ENCODE data around the gene CNTNAP2. TPM values are rescaled to one million over a fixed set of nuclear protein-coding genes. Genes with fewer than 3 reads are reported as not detected.
"Not testable (repeated sequence)": the region's sequence is repeated elsewhere in the genome, so short reads cannot be mapped to it uniquely, and the experiment has no call there.

The CNTNAP2 gene
- total RNA-seq, 1 experiment from 2014 or later, result 0.03 TPM

DNA sequence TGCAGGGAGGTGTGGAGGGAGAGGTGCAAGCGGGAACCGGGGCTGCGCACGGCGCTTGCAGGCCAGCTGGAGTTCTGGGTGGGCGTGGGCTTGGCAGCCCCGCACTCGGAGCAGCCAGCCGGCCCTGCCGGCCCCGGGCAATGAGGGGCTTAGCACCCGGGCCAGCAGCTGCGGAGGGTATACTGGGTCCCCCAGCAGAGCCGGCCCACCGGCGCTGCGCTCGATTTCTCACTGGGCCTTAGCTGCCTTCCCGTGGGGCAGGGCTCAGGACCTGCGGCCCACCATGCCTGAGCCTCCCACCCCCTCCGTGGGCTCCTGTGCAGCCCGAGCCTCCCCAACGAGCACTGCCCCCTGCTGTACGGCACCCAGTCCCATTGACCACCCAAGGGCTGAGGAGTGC lies 2309.8 kb downstream of the CNTNAP2 start:
- DNase-seq (ENCODE audit: low spot score), result not testable (repeated sequence)

GRCh38 chr7:148430690-148431089 lies 2314.1 kb downstream of the CNTNAP2 start:
- not testable (repeated sequence) for DNase-seq (ENCODE audit: low spot score)

- no peak for DNase-seq (ENCODE audit: low spot score)
These were observed 2317.1 kb downstream of the CNTNAP2 start for GRCh38 chr7:148433521-148434180.

DNA sequence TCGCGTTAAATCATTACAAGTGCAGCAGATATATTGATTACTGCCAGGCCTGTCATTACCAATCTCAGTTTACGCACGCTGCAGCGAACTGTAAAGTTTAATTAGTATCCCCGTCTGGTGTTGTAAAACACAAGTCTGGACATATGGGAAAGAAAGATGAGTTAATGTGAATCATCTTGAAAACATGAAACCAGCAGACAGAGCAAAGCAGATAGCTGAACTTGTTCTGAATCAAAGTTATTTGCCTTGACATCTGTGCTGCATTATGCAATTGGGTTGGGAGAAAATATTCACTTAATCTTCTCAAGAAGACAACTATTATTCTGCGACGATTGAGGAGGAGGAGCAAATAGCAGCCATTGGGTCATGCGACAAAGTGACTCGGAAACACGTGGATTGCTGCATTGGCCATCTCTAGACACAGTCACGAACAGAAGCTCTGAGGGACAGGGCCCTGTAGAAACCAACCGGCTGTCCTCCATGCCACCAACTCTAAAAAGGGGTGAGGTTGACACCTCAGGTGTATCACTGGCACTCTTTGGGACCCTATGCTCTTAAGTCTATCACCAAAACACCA lies 2317.7 kb downstream of the CNTNAP2 start:
- no peak for DNase-seq (ENCODE audit: low spot score)

- no peak for DNase-seq (ENCODE audit: low spot score)
These were observed 2318.3 kb downstream of the CNTNAP2 start for GRCh38 chr7:148434887-148435286.

- DNase-seq (ENCODE audit: low spot score), result no peak
These were observed 2319.1 kb downstream of the CNTNAP2 start for GRCh38 chr7:148435715-148436114.

DNA sequence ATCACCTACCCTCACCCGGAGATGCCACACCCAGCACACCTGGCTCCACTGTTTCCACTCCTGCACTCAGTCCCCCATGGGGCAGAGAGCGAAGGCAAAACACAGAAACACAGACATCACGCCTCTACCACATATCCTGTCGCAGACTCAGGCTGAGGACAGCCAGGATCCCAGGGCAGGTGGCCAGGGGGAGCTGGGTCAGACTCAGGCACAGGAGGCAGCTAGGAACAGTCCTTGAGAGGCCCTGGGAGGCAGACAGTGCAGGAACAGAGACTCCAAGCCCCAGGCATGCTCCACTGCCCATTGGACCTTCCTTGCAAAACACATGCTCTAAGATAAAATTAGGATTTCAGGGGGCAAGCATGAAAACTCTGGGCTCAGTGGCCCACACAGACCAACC lies 2319.5 kb downstream of the CNTNAP2 start:
- no peak for DNase-seq (ENCODE audit: low spot score)

DNA sequence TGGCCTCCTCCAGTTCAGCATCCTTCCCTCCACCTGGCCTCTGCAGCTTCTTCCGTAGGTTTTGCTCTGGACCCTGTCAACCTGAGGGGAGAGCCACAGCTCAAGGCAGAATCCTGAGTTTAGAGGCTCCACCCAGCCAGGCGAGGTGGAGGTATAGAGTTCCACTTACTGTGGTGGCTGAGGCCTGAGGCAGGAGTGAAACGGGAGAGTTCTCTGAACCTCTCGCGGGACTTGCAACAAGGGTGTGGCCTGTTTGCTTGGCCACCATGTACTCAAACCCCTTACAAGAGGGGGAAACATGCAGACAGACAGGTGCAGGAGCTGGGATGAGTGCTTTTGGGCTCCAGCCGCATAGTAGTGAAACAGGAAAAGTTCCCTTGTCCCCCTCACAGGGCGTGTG lies 2320.0 kb downstream of the CNTNAP2 start:
- no peak for DNase-seq (ENCODE audit: low spot score)

- DNase-seq (ENCODE audit: low spot score), result no peak
These were observed 2320.4 kb downstream of the CNTNAP2 start for GRCh38 chr7:148437043-148437442.

GRCh38 chr7:148442141-148442655 lies 2325.6 kb downstream of the CNTNAP2 start:
- DNase-seq (ENCODE audit: low spot score), result no peak

DNA sequence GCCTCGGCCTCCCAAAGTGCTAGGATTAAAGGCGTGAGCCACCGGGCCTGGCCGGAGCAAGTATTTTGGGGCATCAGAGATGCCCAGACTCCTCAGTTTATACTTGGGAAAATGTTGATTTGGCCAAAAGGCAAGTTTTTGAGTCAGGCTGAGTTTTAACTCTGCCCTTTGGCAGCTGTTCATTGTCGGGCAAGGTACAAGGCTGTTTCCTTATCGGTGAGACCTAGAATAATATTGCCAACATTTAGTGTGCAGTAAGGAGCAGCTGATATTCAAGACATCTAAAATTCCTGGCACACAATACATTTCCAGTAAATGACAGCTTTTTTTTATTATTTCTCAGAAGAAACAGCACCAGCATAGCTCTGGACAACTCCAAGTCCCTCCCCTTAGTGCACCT lies 2326.3 kb downstream of the CNTNAP2 start:
- no peak for DNase-seq (ENCODE audit: low spot score)

DNA sequence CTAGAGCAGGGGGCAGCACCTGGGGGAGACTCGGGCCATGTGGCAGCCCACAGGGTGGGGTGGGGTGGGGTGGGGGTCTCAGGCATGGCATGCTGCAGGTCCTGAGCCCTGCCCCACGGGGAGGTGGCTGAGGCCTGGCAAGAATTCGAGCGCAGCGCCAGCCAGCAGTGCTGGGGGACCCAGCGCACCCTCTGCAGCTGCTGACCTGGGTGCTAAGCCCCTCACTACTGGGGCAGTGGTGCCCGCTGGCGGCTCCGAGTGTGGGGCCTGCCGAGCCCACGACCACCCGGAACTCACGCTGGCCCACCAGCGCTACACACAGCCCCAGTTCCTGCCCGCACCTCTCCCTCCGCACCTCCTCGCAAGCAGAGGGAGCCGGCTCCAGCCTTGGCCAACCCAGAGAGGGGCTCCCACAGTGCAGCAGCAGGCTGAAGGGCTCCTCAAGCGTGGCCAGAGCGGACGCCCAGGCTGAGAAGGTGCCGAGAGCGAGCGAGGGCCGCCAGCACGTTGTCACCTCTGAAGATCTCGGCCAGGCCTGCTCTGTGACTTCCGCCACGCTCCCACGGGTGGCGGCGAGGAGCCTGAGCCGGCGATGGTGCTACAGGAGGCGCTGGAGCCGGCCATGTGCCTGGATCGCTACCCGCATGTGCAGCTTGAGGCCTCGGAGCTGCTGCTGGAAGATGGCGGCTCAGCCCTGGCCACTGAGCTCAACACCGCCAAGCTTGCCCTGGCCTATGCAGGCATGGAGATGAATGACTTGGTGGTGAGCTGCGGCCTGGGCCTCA lies 2328.9 kb downstream of the CNTNAP2 start:
- no peak for DNase-seq (ENCODE audit: low spot score)

GRCh38 chr7:148447221-148447849 lies 2330.7 kb downstream of the CNTNAP2 start:
- DNase-seq (ENCODE audit: low spot score), result peak; percentile 51

DNA sequence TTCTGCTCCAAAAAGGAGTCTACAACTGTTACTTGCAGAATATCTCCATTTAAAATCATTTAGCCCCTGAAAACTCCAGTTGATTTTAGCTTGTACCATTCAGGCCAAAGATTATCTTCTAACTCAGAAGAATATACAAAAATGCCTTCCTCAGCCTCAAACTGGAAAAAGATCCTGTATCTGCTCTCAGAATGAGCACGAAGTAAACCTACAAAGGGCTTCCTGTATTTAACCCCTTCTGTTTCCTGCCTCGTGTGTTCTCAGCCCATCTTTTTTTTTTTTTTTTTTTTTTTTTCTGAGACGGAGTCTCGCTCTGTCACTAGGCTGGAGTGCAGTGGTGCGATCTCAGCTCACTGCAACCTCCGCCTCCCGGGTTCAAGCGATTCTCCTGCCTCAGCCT lies 2334.9 kb downstream of the CNTNAP2 start:
- not testable (repeated sequence) for DNase-seq (ENCODE audit: low spot score)

DNA sequence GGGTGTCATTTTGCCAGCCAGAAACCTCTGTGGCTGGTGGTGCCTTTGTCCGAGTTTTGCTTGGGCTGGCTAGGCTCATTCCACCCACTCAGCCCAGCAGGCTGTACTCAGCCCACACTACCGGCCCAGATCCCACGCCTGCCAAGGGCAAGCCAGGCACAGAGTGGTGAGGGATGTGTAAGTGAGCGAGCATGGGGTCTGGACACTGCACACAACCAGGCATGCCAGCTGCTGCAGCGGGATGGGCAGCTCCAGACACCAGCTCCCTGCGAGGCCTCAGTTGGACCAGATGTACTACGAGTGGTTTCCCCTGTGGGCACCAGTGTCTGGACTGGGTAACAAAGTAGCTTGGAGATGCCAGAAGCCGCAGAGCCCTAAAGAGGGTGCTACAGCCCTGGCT lies 2339.8 kb downstream of the CNTNAP2 start:
- no peak for DNase-seq (ENCODE audit: low spot score)

DNA sequence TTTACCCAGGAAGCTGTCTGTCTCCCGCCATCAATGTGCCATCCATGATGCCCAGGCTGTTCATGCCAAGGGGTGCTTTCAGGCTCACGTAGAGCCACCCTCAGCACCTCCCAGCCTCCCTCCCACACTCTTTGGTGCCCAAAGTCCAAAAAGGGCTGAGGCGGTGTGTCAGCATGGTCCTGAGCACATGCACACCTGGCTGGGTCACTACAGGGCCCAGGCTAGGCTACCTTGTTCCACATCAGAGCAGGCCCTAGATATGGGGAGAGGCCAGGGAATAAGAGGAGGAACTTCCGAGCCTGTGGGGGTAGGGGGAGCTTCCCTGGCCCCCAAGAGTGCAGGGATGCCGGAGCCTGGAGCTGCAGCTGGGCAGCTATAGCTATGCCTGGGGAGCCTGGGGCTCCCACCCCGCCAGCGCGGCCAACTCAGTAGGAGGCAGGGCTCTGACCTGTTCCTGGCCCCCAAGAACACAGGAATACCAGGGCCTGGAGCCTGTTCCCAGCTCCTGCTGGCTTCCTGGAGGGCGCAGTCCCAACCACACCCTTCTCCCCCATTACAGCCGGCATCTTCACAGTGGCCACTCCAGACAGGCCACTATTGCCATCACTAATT lies 2340.8 kb downstream of the CNTNAP2 start:
- no peak for DNase-seq (ENCODE audit: low spot score)

DNA sequence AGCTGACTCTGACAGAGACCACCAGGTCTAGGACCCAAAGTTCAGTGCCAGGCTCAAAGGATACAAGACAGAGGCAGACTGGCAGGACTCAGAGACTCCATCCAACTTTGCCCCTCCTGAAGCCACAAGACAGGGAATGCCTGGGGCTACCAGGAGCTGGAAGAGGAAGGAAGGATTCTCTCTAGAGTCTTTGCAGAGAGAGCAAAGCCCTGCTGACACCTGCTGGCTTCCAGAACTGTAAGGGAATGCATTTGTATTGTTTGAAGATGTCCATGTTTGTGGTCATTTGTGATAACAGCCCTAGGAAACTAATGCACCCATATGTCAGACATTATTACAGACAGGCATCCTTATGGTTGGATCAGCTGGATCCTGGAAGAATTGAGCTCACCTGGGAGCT lies 2341.7 kb downstream of the CNTNAP2 start:
- no peak for DNase-seq (ENCODE audit: low spot score)

- DNase-seq (ENCODE audit: low spot score), result no peak
These were observed 2345.0 kb downstream of the CNTNAP2 start for GRCh38 chr7:148461392-148462179.

GRCh38 chr7:148462774-148463173 lies 2346.2 kb downstream of the CNTNAP2 start:
- DNase-seq (ENCODE audit: low spot score), result not testable (repeated sequence)

DNA sequence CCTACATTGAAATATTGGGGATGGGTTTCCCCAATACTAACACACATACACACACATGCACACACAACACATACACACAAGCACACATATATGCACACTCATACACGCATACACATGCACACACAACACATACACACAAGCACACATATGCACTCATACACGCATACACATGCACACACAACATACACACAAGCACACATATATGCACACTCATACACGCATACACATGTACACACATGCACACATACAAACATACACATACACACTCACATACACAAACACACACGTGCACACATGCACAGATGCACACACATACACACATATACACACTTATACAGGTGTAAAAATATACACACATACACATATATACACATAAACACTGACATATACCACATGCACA lies 2346.6 kb downstream of the CNTNAP2 start:
- DNase-seq (ENCODE audit: low spot score), result no peak

DNA sequence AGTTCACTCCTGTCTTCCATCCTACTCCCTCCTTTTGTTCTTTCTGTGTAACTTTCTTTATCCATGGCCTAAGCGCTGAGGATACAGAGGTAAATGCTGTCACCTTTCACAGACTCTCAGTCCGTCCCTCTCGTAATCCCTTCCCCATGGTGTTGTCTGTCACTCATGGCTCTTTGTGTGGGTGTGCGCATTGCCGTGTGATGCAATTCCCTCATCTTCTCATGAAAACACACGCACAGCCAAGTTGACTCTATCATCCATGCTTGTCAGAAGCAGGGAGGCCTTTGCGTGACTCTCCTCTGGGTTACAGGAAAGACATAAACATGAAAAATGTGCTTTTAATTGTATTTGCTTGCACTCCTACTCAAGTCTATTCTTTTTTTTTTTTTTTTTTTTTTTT lies 2348.3 kb downstream of the CNTNAP2 start:
- no peak for DNase-seq (ENCODE audit: low spot score)

Data from HT-29 (cell line).